GM13976 (cell line): Measurements from ENCODE around the gene DLK2.
"Not testable (repeated sequence)": the region's sequence is repeated elsewhere in the genome, so short reads cannot be mapped to it uniquely, and the experiment has no call there.

Experiments
- DNase-seq: peaks from one replicate; pipeline ENCODE4 v3.0.0; 2012; ENCODE audit warnings: low spot score
- CTCF ChIP-seq: IDR thresholded peaks from 2 replicates; pipeline ENCODE4 v1.5.1; 2012; ENCODE audit warnings: borderline replicate concordance, mild to moderate bottlenecking; ENCODE audit not compliant: insufficient read depth; ENCODE audit errors: extremely low read depth, missing control alignments, control extremely low read depth
- in situ Hi-C: fragments of 300-500 bp; cut with MboI; formaldehyde crosslinking; loops from one replicate; pipeline ENCODE4 v1.12.0; 2022; ENCODE audit warnings: low sequenced_read_pairs, mixed read lengths, inconsistent platforms; ENCODE audit not compliant: unreplicated experiment

DLK2 gene

DNA sequence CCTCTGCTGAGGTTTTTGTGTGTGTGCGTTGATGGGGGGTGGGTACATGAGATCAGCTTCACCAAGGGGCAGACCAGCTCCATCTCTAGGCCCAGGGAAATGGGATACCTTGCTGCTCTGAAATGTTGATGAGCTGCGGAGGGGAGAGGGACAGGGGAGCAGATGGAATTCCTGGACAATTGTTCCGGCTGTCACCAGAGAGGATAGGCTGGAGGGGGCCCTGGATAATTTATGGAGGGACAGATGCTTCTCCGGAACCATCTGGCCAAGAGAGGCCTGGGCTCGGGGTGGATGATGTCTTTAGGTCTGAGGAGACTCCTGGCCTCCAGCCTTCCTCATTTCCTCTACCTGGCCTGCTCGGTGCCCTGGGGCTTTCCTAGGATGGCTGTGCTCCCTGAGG is 20.2 kb upstream of the DLK2 start:
- DNase-seq = no peak
- no peak for TF ChIP-seq CTCF
- in situ Hi-C loops = loop anchor here (25.0 kb wide), 1 partner anchor 213 kb away; no protein-coding TSS in a partner anchor

- in situ Hi-C loops = no loop called here
- no peak for DNase-seq
- TF ChIP-seq CTCF = no peak
These were observed 17.2 kb upstream of the DLK2 start for GRCh38 chr6:43472515-43472914.

GRCh38 chr6:43471399-43471798 is 16.1 kb upstream of the DLK2 start:
- TF ChIP-seq CTCF = no peak
- in situ Hi-C loops = no loop called here
- DNase-seq = no peak

DNA sequence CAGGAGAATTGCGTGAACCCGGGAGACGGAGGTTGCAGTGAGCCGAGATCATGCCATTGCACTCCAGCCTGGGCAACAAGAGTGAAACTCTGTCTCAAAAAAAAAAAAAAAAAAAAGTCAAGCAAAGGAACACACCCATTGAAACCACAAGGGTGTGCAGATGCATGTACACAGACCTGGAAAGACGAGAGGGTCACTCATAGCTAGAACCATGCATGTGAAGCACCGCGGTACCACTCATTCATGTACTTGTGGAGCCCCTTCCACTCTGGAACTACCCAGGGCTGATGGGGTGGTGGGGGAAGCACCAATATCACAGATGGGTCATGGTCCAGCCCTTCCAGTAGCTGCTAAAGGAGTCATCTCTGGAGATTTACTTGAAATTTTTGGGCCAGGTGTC is 14.6 kb upstream of the DLK2 start:
- no peak for DNase-seq
- TF ChIP-seq CTCF = no peak
- in situ Hi-C loops = no loop called here

- DNase-seq = no peak
- in situ Hi-C loops = no loop called here
- no peak for TF ChIP-seq CTCF
These were observed 13.7 kb upstream of the DLK2 start for GRCh38 chr6:43468748-43469681.

GRCh38 chr6:43468240-43468639 is 12.9 kb upstream of the DLK2 start:
- in situ Hi-C loops = no loop called here
- no peak for TF ChIP-seq CTCF

DNA sequence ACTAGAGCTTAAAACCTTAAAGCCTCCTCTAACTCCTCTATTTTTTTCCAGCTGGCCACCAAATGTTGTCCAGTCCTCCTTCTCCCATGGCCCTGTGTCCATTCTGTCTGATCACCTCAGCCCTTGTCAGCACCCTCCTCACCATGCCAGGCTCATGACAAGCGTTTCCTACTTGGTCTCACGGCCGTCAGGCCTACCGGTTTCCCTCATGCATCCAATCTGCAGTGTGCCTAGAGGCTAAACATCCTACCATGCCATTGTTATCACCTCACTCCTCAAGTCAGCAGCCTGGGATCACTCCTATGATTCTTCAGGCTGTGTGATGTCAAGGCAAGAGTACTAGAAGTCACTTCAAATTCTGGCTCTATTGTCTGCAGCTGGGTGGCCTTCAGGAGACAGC is 12.4 kb upstream of the DLK2 start:
- no peak for DNase-seq
- in situ Hi-C loops = no loop called here
- TF ChIP-seq CTCF = no peak

More at GRCh38 chr6:43468240-43468639, 12.9 kb upstream of the DLK2 start:
- DNase-seq = no peak

GRCh38 chr6:43467265-43467664 is 11.9 kb upstream of the DLK2 start:
- DNase-seq, in situ Hi-C loops: not testable (repeated sequence)
